AG08396 (cell line): ENCODE data around the gene DOK3.

Source experiments
- DNase-seq: peaks from one replicate; pipeline ENCODE4 v3.0.0; 2012; ENCODE audit warnings: low spot score, mixed read lengths

The DOK3 gene

DNA sequence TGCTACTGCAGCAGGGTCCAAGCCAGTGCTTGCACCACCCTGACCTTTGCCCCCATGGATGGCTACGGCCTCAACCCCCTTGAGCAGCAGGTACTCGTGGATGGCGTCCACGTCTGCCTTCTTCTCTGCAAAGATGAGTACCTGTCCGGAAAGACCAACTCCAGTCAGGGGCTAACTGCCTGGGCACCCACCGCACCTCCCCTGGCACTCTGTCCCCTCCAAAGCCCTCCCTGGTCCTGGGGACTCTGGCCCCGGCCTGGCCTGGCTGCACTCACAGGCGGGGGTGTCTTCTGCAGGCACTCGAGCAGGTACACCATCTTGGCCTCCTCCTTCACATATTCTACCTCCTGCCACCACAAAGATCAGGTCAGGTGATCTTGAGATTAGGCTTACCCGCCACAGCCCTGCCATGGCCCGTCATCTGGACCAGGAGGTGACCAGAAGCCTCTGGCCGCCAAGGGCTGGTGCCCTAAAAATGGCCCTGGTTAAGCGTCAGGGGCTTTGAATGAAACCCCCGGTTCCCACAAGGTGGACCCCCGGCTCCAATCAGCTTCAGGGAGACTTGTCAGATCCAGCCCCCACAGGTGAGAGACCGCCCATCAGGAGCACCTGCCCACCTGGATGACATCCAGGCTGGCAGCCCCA, 3.2 kb upstream of the DOK3 start:
- DNase-seq: no peak

DNA sequence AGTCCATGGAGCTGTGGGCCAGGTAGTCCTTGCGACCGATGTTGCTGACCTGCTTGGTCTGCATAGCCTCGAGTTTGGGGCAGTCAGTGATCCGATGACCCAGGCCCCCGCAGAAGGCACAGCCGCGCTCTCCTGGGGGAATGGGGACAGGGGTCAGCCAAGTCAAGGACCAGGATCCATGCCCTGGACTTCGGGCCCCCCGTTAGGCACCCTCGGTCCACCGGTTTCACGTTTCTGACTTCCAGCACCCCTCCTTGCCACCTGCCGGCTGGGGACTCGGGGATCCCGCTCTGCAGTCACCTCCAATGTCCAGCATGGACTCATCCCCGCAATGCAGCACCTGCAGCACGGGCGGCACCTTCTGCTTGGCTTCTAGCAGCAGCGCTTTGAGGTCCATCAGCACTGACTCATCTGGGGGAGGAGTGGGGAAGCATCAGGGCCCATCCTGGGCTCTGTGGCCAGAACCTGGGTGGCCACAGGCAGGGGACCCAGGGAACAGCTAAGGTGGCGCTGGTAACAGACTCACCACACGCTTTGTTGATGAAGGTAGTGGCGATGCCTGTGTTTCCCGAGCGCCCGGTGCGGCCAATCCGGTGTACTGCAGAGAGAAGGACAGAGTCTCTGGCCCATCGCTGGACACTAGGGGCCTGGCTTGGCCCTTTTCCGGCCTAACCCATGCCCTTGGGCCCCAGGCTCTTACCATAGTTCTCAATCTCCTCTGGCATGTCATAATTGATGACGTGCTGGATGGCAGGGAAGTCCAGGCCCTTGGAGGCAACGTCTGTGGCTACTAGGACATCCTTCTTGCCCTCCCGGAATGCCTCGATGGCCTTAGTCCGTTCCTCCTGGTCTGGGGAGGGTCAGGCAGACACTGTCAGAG, 2.4 kb upstream of the DOK3 start:
- DNase-seq: no peak

DNA sequence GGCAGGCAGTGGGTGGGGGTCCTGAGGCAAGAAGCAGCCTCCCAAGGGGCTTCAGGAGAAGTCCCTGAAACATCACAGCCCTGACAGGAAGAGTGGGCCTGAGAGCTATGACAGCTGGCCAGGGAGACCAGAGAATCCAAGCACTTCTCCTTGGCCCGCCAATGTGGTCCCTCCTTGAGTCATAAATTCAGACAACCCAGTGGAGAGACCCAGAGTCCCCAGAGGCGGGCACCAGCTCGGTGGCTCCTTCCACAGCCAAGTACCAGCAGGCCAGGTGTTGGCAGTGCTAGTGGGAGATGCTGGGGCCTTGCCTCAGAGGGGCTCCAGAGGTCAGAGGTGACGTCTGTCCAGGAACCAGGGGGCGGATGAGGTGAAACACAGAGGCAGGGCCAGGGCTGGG, 1.6 kb upstream of the DOK3 start:
- no peak for DNase-seq

DNA sequence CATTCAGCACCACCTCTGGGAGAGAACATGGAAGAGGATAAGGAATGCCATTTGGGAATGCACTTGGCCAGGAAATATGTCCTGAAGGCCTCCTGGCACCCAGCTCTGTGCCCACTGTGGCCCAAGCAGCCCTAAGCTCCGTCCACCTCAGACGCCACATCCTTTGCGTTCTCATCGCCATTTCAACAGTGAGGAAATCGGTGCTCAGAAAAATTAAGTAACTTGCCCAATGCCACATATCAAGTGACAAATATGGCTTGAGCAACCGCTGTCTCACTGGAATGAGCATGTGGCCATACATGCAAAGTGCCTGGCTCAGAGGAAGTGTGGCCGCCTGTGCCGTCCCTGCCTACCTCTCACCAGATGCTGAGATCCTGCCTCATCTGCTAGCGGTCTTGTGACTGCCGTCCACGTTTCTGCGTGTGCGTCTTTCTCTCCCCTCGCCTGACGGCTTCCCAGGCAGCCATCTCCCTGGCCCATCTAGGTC, 984 bp upstream of the DOK3 start:
- no peak for DNase-seq

DNA sequence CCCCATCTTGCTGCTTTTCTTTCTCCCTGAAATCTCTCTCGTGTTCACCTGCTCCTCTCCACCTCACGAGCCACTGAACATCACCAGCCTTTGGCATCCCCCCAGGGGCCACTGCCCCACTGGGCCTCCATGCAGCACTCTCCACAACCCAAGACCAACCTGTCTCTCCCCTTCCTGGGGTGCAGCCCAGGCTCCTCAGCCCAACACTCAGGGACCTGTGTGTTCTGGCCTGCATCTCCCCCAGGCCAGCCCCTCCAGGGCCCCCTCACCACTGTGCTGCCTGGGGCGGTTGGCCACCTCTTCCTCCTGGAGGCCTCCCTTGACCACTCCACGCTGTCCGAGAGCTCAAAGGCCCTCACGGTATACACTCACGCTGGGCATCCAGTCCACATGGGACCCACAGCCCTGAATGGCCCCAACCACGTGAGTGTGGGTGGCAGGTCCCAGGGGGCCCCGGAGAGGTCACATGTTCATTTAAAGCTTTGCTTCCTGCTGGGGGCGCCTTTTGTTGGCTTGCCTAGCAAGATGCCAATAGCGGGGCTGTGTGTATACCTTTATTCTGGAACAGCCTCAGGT, 453 bp upstream of the DOK3 start:
- DNase-seq: no peak

DNA sequence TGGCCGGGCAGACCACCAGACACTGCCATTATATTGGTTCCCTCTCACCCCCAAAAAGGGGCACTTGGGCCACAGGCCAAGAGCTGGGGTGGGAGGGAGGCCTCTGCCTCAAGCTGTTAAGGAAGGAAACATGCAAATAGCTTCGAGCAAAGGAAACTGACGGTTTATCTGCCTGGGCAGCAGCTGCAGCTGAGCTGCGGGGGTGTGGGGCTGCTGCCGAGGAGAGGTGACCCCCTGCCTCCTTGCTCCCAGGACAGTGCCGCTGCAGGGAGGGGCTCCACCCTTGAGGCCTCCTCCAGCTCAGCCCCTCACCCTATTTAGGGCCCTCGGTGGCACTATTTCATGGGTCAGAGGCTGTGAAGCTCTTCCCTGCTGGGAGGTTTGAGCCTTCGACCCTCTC, 789 bp downstream of the DOK3 start:
- no peak for DNase-seq

DNA sequence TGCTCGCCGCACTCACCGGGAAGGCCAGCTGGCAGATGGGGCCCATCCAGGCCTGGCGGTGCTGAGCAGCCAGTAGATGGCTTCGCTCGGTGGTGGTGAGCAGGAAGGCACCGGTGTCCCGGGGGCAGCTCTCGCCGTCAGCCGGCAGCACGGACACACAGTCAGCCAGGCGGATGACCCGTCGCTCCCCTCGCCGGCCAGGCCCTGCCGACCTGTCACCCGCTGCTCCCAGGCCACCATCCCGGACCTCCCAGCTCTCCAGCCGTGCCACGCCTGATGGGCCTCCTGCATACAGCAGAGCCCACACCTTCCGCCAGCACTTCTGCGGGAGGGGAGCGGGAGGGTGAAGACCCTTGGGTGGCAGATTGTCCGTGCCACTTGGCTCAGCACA, 1.4 kb downstream of the DOK3 start:
- no peak for DNase-seq

DNA sequence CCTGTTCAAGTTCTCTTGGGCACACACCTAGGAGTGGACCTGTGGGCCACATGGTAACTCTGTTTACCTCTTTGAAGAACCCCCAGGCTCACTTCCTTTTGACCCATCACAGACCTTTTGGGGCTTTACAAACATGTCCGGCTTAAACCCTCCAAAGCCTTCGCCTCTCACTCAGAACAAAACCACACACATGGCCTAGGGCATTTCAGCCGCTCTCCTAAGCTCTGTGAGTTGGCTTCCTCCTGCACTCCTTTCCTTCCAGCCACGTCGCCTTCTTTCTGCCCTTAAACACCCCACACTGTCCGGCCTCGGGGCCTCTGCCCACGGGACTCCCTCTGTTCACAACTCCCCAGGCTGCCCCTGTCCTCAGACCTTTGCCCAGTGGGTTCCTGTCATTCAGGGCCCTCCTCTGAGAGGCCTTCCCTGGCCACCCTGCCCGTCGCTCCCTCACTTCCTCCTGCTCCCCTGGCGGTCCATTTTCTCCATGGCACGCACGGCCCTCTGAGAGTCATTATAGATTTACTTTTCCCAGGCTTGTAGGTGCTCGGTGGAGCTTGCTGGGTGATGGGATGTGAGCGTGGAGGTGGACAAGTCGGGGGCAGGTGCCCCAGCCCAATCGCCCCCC, 1.9 kb downstream of the DOK3 start:
- no peak for DNase-seq

DNA sequence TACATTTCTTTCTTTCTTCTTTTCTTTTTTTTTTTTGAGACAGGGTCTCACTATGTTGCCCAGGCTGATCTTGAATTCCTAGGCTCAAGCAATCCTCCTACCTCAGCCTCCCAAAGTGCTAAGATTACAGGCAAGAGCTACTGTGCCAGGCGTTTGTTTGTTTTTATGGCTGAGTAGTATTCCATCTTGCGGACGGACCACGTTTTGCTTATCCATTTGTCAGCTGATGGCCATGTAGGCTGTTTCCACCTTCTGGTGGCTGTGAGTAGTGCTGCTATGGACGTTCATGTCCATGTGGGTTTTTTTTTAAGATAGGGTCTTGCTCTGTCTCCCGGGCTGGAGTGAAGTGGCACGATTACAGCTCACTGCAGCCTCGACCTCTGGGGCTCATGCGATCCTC, 2.5 kb downstream of the DOK3 start:
- no peak for DNase-seq

DNA sequence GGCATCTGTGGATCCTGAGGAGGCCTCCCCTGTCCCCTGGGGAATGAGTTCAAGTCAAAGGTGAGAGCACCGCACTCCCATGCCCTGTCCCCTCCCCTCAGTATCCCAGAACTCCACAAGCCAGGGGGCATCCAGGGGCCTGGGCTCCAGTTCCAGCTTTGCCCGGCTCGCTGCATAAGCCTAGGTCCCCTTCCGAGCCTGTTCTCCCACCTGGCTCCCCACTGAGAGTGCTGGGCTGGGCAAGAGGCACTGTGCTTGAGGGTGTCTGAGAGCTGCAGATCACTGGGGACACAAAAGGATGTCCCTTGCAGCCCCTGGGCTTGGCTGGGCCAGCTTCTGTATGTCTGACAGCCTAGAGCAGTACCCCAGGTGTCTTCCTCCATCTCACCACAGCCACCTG, 4.6 kb downstream of the DOK3 start:
- DNase-seq: no peak

DNA sequence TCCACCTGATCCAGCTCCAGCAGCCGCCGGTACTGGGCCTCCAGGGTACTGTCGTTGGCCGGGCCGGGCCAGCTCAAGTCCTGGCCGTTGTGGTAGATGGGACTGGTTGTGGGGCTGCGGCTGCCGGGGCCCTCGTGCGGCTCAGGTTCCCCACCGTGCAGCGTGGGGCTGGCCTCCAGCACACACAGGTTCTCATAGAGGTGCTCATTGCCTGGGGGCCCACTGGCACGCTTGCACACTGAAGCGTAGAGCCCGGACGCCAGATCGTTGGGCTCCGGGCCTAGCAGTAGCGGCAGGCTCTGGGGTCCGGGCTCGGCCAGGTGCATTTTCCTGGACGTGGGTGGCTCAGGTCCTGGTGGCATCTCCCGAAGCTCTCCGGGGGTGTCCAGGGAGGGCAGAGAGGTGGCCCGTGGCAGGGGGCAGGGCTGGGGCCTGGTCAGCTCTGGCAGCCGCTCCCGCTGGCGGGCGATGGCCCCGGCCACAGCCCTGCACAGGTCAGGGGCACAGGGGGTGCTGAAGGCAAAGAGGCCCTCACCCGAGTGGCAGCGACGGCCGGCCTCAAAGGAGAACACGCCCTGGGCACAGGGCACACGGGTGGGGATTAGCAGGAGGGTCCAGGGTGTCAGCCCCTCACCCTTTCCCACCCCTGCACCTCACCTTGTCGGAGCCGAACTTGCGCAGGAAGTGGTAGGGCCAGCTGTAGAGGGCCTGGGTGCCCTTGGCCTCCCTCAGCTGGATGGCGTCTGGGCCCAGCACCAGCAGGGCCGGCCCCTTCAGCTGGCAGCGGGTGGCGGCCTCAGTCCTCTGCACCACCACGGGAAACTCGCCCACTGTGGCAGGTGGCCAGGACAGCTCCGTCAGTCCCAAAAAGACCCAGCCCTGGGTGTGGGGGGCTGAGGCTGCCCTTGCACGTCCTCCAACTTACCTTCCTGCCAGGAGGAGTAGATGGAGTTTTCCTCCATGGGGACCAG, 5.3 kb downstream of the DOK3 start:
- no peak for DNase-seq

DNA sequence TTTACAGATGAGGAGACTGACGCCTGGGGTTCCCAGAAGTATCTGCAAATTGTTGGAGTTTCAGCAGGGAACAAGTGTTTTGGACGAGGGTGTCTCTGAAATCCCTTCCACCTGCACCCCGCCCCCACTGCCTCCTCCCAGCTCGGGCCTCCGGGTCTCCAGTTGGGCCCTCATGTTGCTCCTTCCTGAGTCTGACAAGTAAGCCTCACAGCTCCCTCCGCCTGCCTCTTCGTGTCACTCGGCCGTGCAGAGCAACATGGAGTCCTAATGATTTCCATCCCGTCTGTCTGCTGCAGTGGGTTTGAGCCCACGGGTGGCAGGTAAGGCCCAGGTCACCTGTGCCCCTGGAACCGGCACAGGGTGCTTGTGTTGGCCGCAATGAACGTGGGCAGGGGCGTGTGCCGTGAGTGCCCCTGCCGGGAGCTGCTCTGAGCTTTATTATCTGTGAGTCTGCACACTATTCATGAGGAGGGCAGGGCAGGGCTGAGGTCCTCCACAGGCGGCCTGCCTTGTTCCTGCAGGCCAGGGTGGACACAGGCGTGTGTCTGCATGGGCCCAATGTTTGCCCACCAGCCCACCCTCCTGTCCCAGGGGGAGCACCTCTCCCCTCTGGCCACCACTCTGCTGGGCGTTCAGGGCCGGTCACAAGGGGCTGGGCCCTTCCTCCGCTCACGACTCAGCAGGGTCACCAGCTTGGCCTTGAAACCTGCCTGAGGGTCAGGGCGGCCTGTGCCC, 6.1 kb downstream of the DOK3 start:
- no peak for DNase-seq

DNA sequence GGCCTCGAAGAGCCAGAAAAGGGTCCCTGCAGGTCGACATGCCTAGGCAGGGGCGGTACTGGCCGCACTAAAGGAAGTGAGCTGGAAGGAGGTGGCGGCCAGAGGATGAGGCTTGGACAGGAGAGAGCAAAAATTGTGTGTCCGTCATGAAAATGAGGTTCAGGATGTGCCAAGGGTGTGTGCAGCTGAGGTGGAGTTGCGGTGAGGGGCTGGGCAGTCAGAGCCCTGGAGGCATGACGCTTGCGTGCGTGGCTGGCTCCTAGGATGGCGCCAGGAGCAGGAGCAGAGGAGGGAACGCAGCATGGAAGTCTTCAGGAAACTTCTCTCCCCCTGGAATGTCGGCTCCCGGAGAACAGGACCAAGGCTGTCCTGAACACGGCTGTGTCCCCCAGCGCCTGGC, 6.7 kb downstream of the DOK3 start:
- no peak for DNase-seq

DNA sequence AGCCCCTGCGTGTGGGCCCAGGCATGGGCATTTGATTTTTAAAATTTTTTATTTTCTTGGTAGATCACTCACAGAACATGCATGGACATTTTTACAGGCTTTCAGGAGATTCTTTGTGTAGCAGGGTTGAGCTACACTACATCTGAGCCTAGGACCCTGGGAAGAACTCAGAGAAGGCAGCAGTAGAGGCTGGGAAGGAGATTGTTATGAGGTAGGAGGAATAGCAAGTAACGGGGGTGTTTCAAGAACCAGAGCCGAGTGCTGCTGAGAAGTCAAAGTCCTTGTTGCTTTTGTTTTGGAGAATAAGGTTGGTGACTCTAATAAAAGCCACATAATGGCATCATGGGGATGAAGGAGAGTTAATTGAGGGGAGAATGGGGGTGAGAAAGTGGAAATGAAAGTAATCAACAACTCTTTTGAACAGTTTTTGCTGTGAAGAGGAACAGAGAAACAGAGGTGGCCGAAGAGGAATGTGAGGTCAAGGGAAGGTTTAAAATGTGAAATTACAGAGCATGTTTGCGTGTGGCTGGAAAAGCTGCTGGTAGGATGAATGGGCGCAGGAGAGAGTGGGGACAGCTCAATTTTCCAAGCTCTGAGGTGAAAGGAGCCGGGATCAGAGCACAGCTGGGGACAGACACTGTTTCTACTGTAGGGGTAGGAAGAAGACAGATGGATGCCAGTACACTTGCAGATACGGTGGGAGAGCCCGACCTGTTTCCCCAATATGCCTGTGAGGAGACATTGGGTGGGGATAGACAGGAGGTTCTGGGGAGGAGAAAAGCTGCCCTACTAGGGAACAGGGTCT, 7.5 kb downstream of the DOK3 start:
- no peak for DNase-seq

DNA sequence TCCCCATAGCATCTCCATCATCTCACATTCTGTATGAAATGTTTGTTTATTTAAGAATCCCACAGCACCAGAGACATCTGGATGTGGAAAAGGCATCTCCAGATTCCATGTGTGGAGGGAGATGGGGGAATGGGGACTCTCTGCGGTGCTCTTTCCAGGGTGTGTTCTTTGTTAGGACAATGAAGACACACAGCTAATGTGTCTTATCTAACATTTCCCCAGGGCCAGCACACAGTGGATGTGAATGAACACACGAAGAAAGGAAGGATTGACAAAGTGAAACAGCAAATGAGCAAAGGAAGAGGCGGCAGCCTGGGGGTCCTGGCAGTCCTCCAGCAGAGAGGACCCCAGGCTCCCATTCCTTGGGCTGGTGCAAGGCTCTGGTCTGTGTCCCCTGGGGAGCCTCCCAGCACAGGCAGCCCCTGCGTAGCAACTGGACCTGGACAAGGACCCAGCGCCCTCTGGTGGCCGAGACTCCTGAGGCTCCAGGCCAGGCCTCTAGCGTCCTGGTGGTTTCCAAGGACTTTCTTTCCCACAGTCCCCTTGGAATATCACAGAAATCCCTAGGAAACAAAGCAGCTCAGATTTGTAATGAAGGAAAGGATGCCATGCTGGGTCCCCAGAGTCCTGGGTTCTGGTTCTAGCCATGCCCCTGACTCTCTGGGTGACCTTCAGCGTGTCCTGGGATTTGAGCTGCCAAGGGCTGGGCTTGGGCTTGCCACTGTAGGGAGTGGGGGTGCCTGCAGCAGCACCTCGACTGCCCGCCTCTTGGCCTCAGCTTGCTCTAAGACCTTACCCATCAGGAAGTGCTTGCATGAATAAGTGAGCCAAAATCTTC, 8.7 kb downstream of the DOK3 start:
- DNase-seq: peak; percentile 89

DNA sequence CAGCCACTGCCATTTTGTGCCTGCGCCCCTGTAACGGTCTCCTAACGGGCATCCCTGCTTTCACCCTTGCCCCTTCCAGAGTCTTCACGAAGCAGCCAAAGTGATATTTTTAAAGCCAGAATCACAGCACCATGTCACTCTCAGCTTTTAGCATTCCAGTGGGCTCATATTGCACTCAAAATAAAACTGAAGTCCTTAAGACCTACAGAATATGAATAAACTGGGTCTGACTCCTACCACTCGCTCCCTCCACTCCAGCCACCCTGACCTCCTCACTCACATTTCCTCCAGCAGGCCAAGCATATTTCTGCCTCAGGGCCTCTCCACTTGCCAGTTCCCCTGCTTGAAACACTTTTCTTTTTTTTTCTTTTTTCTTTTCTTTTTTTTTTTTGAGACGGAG, 9.8 kb downstream of the DOK3 start:
- no peak for DNase-seq

DNA sequence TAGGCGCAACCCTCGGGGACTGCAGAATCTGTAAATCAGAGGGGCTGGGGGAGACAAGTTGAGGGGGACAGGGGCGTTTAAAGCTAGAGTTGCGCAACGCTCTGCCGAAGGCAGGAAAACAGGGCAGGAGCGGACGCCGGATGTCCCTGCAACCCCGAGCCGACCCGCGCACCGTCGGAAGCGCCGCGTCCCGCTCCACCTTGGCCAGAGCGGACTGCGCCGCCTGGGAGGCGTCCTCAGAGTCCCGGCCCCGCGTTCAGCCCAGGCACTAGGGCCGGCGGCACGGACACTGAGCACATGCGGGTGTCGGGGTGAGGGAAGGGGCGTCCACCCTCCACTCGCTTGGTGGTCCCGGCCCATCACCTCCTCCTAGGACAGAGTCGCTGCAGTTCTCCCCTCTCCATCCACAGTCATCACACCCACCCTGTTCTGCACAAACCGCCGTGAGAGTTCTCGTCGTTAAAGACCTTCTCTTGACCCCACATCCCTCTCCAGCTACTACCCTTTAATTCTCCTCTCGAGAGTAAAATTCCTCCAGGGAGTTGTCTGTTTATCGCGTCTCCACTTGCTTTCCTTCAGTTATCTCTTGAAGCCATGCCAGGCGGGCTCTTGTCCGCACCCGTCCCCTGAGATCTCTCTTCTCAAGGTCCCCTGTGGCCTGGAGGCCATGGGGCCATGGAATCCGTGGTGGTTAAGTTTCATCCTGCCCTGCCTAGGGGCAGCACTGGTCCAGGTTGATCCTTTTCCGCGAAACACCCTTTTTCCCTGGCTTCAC, 11.4 kb downstream of the DOK3 start:
- no peak for DNase-seq

DNA sequence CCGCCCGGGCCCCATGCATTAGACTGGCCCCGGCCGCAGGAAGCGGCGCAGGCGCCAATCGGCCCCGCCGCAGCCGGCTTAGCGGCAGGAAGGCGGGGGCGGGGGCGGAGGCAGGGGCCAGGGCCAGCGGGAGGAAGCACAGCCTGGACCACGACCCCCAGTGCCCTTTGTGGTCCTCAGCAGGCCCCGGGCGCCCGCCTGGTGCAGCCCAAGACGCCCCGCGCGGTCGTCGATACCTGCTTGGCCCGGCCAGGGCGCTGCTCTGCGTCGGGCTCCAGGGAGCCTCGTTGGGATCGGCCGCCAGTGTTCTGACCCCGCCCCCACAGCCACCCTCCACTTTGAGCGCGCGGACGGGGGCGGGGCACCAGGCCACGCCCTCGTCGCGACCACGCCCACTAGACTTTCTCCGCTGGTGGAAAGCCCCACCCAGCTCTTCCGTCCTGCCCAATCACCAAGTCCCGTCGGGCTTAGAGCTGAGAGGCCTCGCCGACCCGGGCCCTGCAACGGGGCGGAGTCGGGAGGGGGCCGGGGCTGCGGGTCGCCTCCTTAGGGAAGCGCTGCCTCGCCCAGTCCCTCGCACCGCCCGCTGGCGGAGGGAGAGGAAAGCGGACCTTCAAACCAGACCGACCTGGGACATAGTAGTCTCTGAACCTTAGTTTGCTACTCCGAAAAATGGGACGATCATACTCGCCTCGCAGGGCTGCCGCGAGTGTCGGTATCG, 12.2 kb downstream of the DOK3 start, which contains the start of gene PDLIM7:
Gene PDLIM7 (minus strand): TSS at position 313 of the 721 bp plus-strand sequence. CDS start 1,092 bp downstream, outside the sequence.
- peak; percentile 98 for DNase-seq
